Tongue (tissue), 2 donors: ENCODE measurements around the gene EIF3F. TPM values are rescaled to one million over a fixed set of nuclear protein-coding genes. Genes with fewer than 3 reads are reported as not detected.

Source experiments
- DNase-seq: peaks from one replicate; pipeline ENCODE4 v3.0.0-alpha.2; 2015
- total RNA-seq: library from RNA; depleted of rRNA; stranded (reverse); fragments of >200 nt; gene quantifications from one replicate; pipeline ENCODE4 v1.2.3, GENCODE V29; 2014

EIF3F gene
- total RNA-seq, 1 donor from 2014 or later: 154 TPM

DNA sequence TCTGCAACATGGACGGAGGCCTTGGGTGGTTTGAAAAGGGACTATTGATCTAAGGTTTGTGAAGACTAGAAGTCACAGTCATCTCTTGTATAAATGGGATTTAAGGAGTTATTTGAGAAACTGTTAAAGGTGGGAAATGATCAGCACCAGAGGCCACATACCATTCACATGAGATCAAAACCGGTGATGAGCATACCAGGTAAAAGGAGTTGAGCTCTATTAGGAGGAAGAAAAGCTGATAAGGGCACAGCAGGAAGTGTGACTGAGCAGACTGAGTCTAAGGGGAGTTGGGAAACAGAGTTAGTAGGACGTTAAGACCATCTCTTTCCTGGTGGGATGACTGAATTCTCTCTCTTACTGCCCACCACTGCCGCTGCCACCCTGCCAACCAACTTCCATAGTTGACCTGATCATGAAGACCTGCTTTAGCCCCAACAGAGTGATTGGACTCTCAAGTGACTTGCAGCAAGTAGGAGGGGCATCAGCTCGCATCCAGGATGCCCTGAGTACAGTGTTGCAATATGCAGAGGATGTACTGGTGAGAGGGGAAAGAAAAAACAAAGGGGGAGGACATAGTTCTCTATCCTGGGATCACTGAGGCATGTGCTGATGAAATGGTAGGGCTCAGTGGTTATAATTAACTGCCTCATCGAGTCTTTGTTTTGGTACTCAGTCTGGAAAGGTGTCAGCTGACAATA, 7.6 kb downstream of the EIF3F start:
- DNase-seq: no peak

DNA sequence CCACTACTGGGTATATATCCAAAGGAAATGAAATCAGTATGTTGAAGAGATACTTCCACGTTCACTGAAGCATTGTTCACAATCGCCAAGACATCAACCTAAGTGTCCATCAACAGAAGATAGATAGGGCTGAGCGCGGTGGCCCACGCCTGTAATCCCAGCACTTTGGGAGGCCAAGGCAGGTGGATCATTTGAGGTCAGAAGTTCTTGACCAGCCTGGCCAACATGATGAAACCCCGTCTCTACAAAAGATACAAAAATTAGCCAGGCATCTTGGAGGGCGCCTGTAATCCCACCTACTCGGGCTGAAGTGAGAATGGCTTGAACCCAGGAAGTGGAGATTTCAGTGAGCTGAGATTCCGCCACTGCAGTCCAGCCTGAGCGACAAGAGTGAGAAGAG, 12.7 kb downstream of the EIF3F start:
- no peak for DNase-seq

DNA sequence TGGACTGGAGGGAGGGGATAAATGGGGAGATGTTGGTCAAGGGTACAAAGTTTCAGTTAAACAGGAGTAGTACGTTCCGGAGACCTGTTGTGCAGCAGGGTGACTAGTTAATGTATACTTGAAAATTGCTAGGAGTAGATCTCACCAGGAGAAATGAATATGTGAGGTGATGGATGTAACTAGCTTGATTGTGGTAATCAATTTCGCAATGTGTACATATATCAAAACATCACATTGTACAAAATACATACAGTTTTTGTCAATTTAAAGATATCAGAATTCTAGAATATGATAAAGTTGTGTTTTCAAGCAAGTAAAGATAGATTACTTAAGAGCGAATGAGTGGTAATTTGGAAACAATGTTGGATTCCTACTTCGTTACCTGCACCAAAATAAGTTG, 13.3 kb downstream of the EIF3F start:
- no peak for DNase-seq

DNA sequence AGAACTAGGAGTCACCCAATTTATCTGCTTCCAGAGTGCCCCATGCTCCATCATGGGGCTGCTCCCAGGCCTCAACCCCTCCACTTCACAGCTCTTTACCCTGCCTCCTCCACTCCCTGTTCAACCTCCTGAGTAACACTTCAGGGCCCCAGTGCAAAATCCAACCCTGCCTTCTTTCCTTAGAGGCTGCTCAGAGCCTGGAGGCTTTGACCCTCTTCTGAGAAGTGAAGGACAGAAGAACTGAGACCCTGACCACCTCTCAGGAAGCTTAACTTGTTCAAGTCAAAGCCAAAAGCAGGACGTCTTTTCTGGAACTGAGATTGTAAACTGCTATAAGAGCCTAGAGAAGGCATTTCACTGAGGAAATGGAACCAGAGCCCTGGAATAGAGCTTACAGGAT, 15.5 kb downstream of the EIF3F start:
- no peak for DNase-seq

DNA sequence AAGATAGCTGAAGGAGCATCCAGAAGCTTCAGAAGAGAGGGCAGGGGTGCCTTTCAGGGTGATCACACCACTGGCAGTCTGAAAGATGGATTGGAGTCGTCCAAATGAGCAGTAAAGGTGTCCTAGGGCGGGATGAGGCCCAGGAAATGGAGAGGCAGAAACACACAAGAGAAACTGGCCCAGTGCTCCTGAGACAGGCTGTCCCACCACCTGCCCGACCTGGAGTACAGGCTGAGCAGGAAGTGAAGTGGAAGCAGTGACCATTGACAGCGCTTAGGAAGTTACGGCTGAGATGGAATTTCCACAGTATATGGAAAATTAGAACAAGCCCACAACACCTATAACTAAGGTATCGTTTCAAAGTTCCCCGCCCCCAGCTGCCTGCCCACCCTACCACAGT, 16.1 kb downstream of the EIF3F start:
- no peak for DNase-seq

DNA sequence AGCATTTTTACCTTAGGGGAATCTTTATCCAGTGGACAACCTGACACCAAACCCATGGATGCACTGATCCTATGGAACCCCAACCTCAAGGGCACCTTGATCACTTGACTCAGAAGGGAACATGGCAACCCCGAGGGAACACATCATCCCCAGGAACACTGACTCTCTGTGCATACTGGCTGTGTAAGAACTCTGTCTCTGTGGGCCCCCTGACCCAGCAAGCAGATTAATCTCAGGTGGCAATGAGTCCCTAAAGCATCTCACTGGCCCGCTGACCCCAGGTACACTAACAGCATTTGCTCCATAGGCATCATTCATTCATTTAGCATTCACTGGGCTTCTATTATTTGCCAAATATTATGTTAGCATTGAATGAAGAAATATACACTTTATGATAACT, 16.9 kb downstream of the EIF3F start:
- DNase-seq: no peak

DNA sequence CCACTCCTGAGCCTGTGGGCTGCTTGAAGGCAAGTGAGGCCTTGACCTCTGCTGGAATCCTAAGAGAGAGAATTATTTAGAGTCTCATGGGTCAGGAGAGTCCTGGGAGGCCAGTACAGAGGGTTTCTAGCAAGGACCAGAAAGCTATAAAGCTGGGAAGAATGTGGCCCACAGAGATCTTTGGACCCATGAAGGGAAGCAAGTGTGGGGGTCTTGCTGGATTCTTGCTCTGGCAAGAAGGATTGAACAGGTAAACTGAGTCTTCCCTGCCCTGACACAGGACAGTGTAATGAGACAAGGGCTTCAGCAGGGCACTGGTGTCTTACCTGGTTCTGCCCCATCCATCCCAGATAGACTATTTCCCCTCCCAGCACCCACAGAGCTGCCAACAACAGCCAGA, 18.4 kb downstream of the EIF3F start:
- no peak for DNase-seq

DNA sequence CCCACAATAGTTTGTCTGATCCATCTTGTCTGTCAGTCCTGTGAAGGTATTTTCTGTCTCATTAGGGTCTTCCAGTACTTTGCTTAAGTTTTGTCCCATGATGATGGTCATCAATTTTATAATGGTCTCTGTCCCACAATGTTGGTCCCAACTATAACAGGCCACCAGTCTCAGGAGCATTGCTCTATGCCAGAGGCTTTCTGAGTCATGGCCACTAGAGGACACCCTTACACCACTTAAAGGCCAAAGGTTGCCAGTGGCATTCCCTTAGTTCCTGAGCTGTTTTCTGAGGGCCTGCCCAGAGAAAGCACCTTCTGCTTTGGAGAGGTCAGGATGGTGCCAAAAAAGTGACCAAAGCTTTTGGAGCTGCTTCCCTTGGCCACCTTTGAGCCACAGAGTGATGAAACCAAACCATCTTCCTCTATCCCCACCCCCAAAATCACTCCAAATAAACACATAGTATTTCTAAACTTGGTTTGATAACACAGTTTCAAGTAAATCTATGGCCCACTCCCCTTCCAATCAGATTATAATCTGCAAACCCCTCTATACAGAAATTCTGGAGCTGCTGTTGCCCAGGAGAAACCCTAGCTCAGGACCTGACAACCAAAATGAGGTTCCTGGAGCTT, 19.3 kb downstream of the EIF3F start:
- peak; percentile 78 for DNase-seq

DNA sequence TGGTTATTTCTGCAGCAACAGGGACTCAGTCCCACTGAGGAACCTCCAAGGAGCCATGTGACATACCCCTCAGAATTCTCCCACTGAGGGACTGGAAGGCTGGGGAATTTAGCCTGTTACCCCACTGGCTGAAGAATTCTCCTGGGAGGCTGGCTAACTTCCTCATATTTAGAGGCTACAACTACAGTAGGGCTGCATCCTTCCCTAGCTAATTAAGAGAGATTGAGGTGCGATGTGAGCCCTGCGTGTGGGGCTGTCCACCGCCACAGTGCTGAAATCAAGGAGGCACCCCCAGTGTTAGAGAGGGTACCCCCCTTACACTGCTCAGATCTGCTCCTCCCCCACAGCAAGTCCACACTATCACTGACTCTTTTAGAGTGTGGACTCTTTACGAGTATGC, 21.1 kb downstream of the EIF3F start:
- no peak for DNase-seq

DNA sequence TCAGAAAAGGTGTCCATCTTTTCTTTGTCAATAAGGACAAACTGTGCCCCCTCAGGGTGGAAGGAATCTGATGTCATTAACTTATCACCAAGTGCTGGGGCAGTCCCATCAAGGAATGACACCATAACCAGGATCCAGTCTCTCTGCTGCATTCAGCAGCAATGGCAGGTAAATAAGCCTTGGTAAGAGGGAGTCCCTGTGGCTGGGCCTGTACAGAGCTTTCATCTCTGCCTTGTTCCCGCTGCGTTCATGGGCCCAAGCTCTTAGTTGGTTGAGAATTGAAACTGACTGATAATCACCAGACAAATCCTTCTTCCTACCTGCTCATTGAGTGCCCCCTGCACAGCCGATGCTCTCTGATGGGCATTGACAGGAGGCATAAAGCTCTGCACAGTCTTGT, 22.7 kb downstream of the EIF3F start:
- no peak for DNase-seq

DNA sequence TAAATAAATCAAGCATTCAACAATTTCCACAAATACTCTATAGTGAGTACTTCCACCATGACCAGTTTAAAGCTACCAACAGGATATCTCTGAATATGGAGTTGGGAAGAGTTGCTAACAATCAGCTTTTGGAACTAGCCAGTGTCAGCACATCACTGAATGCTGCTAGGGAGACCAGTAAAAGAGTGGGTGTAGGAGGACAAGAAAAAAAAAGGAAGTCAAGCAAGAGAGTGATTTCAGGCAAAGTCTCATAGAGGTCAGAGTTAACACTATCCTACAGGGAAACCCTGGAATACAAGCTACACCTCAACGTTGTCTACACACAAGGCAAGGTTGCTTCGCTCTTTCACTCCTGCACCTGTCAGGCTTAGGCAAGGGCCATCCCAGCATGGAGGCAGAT, 24.2 kb downstream of the EIF3F start:
- no peak for DNase-seq

DNA sequence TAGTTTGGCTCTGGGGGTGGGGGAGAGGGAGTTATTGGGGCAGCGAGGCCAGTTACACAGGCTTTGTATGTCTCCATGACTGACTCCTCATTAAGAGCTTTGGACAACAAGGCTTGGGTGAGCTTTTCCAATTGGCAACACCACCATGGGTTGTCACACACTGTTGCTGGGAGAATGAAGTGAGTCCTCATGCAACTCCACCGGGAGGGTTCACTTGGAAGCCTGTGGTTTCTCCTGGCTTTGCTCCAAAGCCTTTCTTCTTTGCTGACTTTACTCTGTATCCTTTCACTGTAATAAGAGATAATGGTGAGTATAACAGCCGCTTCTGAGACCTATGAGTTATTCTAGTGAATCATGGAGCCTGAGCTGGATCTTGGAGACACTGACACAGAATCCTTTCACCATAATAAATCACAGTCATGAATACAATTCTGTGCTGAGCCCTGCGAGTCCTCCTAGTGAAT, 24.9 kb downstream of the EIF3F start:
- DNase-seq: no peak

DNA sequence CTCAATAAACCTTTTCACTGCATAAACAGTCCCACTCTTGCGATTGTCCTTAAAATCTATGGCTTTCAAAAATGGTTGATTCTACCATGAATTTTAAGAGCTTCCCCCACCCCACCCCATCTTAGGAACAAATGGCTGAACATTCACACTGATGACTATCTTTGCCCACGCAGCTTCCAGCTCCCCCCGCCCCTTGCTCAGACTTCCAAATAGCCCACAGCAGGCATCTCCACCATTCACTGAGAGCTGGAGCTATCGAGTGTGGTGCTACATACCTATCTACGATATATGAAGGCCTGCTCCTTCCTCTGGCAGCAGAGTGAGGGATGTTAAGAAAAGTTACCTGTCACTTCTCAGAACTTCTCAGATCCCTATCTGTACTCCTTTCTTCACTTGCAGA, 26.7 kb downstream of the EIF3F start:
- no peak for DNase-seq

DNA sequence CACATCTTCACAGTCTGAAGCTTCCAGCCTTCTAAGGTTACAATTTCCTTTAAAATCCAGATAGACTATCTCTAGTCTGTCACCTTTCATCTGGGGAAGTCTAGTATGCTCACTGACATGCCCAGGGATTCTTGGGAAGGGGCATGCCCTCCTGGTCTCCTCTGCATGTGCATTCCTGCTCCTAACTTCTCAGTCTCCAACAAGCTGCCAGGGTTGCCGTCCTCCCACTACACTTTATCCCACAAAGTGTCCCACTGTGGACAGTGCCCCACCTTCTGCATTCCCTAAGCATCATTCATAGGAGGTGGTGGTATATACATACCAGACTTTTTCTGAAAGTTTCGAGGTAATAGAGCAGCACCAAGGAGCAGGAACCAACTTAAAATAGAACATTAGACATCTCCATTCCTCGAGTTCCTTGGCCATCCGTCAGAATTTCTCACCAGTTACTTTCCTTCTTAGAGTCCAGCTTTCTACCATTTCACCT, 28.7 kb downstream of the EIF3F start:
- DNase-seq: no peak

DNA sequence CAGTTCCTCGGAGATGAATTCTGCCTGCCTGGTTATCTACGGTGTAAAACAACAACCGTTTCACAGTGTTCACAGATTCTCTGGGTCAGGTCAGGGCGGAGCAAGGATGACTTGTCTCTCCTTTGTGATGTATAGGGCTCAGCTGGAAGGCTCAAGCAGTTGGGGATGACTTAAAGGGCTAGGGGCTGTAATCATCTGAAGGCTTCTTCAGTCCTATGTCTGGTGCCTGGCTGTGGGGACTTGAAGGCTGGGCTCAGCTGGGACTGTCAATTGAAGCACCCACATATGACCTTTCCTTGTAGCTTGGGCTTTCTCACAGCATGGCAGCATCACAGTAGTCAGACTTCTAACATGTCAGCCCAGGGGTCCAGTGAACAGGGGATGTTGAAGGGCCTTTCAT, 29.3 kb downstream of the EIF3F start:
- no peak for DNase-seq

DNA sequence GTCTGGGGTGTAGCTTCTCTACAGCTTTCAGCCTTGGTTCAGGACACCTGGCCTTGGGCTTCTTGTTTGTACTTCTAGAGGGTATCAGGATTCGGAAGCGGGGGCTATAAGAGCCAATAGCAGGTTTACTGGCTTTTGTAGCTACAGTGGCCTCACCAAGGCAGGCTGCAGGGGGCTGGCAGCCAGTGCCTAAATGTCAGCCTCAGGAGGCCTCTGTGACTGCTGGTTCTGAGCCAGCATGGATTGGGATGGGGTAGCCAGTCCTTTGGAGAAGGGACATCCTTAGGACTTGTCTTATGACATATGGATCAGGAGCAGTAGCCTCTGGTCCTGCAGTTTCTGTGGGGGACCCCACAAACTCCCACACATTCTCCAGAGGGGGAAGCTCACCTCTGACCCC, 29.9 kb downstream of the EIF3F start:
- no peak for DNase-seq

DNA sequence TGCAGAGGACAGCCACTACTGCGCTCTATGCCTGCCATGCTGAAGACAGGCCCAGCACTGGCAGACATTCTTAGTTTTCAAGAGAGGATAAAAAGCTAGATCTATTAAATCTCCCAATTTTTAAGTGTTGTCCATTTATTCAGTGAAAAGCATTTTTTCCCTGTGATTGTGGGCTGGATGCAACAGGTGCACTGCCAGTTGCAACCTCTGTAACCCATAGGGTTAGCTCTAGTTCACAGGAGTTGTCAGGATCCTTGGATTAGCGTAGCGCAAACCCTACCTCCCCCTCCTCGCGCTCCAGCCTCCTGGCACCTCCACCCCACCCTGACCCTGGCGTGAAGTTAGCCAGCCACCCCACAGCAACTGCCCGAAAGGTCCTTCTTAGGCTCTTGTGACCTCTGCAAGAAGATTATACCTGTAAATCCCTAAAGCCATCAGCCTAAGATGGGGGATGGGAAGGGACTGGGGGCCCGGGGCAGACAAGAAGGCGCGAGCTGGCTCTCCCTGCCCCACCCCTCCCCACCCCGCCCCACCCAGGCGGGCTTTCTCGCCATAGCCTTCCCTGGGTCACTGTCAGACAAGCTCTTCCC, 30.9 kb downstream of the EIF3F start:
- DNase-seq: no peak

DNA sequence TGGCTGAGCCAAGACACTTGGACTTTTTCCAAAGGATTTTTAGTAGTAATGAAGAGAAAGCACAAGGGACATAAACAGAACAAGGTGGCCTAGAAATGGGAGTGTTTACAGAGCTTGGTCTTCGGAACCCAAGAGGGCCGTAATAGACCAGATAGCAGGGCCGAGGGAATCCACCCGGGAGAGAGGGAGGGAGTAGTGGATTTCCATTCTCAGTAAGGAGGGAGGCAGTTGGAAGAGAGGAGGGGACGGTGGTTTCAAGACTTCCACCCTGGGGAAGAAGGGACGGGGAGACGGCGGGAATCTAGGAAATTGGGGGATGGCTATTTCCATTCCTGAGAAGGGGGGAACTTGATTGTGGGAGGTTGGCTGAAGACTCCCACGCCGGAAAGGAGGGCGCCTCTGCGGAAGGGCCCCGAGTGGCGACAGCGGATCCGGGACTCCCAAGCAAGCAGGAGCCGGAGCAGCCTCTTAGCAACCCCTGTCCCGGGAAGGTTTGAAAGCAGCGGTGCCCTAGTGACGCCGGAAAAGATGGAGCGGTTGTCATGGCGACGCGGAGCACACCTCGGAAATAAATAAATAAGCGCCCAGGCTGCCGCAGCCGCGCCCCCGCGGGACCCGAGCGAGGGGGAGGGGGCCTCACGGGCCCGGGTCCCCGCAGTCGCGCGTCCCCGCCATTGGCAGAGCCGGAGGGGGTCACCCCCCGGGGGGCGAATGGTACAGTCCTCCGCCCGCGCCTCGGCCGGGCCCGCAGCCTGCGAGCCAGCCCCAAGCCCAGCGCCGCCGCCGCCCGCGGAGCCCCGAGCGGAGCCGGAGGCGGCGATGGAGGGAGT, 31.6 kb downstream of the EIF3F start:
- peak; percentile 83 for DNase-seq

DNA sequence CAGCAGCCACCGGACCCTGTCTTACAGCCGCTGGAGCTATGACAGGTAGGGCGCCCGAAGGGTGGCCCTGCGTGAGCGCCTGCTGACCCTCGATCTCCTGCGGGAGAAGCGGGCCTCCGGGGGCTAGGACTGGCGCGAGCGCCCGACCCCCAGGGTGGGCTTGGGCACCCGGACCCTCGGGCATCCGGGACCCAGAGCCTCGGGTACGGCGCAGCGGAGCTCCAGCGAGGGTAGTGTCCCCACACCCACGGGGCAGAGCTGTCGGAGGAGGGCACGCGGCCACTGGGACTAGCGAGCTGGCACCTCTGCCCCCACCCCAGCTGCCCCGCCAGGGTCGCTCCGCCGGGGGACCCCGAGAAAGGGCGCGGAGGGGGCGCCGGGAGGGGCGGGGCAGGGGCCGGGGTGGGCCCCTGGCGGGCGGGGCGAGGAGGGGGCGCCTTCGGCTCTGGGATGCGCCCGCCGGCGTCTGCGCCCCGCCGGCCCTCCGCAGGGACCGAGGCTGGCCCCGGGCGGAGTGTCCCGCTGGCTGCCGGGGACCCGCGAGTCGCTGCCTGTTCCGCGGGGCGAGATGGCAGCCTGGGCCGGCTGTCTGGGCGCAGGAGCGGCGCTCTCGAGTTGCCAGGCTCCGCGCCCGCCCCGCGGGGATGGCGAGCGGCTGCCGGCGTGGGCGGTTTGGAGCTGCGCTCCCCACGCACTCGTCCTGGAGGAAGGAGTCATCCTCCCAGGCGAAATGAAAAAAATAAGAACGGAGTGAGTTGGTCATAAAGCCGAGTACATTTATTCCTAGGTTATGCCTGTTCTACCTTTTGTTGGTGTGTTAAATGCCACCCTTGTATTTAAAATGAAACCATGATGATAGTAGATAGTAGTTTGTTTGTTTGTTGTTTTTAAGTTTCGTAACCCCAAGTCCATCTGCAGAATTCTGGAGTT, 32.4 kb downstream of the EIF3F start:
- peak; percentile 13 for DNase-seq

DNA sequence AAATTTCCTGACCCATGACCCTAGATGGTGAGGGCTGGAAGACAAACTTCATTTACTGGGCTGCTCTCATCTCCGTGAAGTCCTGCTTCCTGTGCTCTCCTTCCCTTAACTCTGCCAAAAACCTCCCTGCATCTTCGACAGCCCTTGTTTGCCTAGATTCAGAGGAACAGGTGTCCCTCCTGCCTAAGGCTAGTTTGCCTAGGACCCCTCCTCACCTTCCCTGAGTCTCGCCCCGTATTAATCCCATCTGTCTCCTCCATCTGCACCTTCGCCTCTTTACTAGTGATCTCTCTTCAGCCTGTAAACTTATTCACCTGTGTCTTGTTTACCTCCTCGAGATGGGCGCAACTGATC, 33.1 kb downstream of the EIF3F start:
- DNase-seq: peak; percentile 14

DNA sequence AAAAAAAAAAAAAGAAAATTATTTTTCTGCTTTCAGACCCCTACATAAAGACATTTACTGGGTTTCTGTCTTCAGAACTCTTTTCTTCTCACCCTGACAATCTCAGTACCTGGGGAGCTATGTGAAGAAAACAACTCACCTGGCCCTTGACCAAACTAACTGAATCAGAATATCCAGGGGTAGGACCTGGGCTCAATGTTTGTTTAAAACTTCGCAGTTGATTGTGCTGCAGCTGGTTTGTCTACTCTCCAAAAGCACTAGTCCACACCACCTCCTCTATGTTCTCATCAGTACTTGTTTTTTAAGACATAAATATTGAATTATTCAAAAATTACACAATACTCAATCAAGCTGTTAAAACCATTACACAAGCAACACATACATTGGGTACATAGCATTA, 34.8 kb downstream of the EIF3F start:
- no peak for DNase-seq

DNA sequence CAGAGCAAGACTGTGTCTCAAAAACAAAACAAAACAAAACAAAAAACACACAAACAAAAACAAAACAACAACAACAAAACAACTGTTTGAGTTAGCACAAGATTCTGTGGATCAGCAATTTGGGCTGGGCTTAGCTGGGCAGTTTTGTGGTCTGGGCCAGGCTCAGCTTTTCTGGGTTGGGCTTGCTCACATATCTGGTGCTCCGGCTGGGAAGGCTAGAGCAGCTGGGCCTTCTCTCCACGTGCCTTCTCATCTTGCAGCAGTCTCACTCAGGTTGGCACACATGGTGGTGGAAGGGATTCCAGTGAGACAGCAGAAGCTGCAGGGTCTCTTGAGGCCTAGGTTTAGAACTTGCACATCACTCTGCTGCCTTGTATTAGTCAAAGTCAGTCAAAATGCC, 35.7 kb downstream of the EIF3F start:
- no peak for DNase-seq
